ENCODE results near the gene AKR1C2. TPM values are rescaled to one million over a fixed set of nuclear protein-coding genes. Genes with fewer than 3 reads are reported as not detected.
"Not testable (repeated sequence)": the region's sequence is repeated elsewhere in the genome, so short reads cannot be mapped to it uniquely, and the experiment has no call there.

The AKR1C2 gene
- total RNA-seq, 1 donor from 2014 or later: 4.4 TPM

DNA sequence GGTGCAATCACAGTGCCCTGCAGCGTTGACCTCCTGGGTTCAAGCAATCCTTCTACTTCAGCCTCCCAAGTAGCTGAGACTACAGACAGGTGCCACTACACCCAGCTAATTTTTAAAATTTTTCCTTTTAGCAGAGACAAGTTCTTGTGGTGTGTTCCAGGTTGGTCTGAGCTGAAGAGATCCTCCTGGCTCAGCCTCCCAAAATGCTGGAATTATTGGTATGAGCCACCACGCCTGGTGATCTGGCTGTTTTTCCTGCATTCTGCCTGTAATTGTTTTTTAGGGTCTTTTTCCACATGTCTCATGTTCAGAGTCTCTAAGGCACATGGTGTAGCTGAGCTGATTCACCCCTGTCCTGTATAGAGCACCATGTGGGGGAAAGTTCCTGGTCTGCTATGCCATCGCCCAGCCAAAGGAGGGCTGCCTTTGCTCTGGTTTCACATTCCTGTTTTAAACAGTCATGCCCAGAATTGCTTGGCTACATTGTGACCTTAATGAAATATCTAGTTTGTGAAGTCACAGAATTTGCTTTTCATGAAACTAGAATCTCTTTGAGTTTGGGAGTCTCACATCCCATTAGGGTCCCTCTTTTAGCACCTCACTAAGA, 15.1 kb upstream of the AKR1C2 start:
- not testable (repeated sequence) for H3K4me3 ChIP-seq (ENCODE audit: low read depth, low read length); DNase-seq (ENCODE audit: low read depth)
- TF ChIP-seq, protein P1, sequence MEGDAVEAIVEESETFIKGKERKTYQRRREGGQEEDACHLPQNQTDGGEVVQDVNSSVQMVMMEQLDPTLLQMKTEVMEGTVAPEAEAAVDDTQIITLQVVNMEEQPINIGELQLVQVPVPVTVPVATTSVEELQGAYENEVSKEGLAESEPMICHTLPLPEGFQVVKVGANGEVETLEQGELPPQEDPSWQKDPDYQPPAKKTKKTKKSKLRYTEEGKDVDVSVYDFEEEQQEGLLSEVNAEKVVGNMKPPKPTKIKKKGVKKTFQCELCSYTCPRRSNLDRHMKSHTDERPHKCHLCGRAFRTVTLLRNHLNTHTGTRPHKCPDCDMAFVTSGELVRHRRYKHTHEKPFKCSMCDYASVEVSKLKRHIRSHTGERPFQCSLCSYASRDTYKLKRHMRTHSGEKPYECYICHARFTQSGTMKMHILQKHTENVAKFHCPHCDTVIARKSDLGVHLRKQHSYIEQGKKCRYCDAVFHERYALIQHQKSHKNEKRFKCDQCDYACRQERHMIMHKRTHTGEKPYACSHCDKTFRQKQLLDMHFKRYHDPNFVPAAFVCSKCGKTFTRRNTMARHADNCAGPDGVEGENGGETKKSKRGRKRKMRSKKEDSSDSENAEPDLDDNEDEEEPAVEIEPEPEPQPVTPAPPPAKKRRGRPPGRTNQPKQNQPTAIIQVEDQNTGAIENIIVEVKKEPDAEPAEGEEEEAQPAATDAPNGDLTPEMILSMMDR (conservative IDR thresholded peaks at IDR 0.05; ENCODE audit: low read depth, low read length): peak; percentile 55

DNA sequence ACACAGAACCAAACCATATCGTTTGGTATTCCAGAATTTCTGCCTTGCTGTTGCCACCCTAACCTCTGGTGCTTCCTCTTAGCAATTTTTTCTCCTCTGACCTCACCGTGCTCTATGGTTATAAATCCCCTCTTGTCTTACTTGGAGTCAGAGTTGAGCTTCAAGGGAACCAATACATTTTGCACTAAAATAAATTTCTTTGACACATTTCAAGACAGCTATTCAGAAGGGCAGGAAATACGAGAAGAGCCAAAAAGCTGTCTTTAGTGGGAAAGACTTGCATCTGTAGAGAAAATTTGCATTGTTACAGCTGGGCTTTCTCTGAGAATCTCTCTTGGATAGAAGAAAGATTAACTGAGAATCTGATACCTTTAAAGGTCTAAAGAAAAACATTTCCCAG, 14.5 kb upstream of the AKR1C2 start:
- TF ChIP-seq, protein P1 (conservative IDR thresholded peaks at IDR 0.05; ENCODE audit: low read depth, low read length): no peak
- H3K4me3 ChIP-seq (ENCODE audit: low read depth, low read length): no peak overlapping the region
- DNase-seq (ENCODE audit: low read depth): no peak

DNA sequence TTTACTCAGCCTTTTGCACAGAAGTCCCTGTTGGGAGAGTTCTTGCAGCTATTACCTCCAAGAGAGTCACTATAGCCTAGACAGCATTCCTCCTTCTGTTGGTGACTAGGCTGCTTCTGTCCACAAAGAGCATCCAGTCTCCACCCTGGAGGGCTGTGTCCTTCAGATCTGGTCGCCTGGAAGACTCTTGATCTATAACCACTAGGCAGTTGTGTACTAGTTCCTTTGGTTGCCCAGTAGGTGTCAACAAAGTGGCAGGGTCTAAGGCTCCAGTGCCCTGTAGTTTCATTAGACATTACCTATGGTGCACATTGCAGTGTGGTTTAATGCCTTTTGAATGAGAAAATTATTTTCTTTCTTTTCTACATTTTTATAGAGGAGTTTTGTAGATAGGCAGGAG, 11.3 kb upstream of the AKR1C2 start:
- no peak overlapping the region for H3K4me3 ChIP-seq (ENCODE audit: low read depth, low read length)
- no peak for DNase-seq (ENCODE audit: low read depth)

DNA sequence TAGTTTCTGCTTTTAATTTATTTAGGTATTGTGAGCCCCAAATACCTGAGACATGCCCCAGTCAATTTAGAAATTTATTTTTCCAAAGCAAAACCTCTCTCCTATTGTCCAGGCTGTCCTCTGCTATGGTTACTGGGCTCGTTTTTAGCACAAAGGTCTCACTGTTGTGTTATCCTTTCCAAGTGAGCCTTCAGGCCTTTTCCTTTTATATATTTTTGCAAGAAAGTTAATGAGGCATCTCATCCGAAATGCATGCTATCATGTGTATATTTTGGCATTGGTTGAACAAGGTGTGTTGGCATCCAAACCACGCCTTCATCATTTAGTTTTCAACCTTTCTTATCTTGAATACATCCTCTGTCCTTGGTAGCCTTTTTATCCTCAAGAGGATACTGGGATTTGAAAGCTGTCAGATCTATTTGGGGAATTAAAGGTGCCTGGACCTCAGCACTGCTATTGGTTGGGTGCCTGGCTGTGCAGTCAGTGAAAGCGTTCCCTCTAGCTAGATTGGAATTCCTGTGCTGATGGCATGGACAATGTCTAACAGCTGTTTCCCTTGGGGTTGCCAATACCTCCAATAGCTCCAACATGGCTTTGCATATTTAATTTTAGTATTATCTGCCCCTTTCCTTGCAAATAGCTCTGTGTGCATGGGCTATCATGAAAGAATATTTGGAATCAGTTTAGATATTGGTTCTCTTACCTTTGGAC, 10.7 kb upstream of the AKR1C2 start:
- not testable (repeated sequence) for H3K4me3 ChIP-seq (ENCODE audit: low read depth, low read length); DNase-seq (ENCODE audit: low read depth)

More for the DNA sequence above, 11.3 kb upstream of the AKR1C2 start:
- TF ChIP-seq, protein P1 (conservative IDR thresholded peaks at IDR 0.05; ENCODE audit: low read depth, low read length): peak; percentile 71

DNA sequence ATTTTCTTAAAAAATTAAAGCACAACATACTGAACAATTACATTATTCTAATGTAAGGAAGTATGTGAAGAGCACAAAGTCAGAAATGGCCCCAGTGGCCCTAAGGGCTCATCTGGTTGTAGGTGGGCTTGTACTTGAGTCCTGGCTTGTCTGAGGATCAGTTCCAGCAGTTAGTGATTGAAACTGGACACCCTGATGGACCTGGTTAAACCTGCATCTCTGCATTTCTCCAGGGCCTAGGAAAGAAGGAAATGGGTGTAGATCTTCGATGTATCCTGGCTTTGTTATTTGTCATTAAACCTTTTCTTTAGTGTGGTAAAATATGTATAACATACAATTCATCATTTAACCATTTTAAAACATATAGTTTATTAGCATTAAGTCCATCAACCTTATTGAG, 9.7 kb upstream of the AKR1C2 start:
- DNase-seq (ENCODE audit: low read depth): no peak
- H3K4me3 ChIP-seq (ENCODE audit: low read depth, low read length): no peak overlapping the region
- TF ChIP-seq, protein P1 (conservative IDR thresholded peaks at IDR 0.05; ENCODE audit: low read depth, low read length): no peak

DNA sequence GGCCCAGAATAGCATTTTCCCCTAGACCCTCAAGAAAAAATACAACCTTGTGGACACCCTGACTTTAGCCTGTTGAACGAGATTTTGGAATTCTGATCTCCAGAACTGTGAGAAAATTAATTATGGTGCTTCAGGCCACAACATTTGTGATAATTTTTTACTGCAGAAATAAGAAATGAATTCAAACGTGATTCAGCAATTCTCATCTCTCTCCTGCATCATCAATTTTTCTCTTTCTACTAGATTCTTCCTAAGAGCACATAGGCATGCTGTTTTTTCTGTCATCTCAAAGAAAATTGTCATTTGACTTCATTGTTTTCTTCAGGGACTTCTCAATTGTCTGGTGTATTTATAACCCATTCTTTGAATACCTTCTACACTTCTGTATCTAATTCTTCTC, 8.9 kb upstream of the AKR1C2 start:
- no peak overlapping the region for H3K4me3 ChIP-seq (ENCODE audit: low read depth, low read length)
- no peak for DNase-seq (ENCODE audit: low read depth)

DNA sequence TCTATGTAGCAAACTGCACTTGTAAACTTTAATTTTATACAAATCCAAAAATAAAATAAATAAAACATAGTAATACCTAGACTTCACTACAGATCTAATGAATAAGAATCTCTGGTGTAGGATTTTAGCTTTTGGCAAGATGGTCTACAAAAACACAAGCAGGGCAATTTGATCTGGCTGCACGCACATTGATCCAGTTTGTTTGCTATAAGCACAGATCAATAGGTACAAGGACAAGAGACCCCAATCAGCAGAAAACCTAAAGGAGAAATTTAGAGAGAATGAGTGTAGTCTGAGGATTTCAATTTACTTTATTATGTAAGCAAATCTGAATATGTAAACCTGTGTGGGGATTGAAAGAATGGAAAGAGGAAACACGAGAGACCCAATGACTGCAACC, 7.7 kb upstream of the AKR1C2 start:
- H3K4me3 ChIP-seq (ENCODE audit: low read depth, low read length); DNase-seq (ENCODE audit: low read depth): not testable (repeated sequence)

More for the DNA sequence above, 8.9 kb upstream of the AKR1C2 start:
- TF ChIP-seq, protein P1 (conservative IDR thresholded peaks at IDR 0.05; ENCODE audit: low read depth, low read length): no peak

DNA sequence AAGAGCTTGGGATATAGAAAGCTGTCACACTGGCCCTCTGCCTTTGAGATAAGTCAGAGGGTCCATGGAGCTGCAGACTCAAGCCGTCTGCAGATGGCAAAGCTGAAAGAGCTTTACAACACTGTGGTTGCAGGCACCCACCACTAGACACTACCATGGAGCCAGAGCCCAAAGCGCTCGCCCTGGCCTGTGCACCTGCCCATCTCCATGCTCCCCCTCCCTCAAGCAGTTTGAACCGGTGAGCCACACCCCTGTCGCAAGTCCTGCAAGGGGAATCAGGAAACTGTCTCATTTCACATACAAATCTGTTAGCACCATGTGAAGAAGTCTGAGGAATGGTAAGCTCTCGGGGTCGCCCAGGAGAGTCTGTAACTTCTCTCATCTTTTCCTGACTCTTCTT, 6.4 kb upstream of the AKR1C2 start:
- not testable (repeated sequence) for H3K4me3 ChIP-seq (ENCODE audit: low read depth, low read length); DNase-seq (ENCODE audit: low read depth)

DNA sequence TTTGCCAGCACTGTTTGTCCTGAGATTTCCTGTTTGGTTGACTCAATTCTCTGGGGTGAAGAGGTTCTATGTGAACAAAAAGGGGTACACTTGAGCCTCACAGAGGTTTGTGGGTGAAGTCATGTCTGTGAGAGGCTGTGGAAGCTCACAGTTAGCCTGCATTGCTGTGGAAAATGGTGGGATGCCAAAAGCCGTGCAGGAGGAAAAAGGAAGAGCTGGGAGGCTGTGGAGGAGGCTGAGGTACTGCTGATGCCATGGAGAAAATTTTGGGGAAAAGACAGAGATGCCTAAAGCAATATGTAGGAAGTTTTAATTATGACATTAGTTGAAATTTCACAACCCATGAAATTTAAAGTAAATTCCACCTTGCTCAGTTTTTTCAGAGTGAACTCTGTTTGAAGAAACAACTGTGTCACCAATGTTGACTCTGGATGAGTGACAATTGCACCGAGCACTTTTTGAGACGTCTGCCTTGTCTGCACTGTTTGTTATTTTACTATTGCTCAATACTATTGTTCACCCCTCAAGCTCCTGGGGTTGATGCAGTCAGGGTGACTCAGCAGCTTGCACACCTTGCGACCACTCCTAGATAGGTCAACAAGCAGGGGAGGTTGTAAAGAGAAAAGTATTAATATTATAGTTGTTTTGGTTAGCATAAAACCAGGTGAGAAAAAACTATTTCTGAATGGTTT, 5.3 kb upstream of the AKR1C2 start:
- H3K4me3 ChIP-seq (ENCODE audit: low read depth, low read length); DNase-seq (ENCODE audit: low read depth): not testable (repeated sequence)

DNA sequence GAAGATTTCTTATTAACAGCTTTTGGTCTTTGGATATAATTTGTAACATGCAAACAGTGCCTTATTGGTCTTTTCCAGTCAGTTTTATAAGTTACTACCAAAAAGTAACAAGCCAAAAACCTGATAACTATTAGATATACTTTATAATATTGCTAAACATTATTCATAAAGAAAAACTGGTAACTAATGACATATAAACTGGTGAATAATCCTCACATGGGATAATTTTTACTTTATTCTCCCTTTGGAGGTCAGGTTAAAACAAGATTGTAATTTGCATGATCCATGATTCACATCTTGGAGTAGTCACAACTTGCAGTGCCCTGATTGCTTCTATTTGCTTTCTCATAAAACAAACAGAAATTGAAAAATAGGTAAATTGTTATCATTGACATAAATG, 844 bp upstream of the AKR1C2 start:
- DNase-seq (ENCODE audit: low read depth); H3K4me3 ChIP-seq (ENCODE audit: low read depth, low read length): not testable (repeated sequence)

DNA sequence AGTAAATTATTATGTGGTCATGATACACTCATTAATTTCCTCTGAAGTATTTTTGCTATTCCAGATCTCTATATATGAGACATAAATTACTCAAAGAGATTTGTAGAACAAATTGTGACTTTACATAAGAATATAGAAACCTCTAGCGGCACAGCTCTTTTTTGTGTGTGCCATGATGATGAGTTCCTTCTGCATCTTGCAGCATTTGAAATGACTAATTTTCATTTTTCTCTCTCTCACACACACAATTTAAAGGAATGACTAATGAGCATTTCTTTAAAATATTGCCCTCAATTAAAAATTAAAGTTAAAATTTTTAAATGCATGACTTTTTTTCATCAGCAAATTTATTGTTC, 351 bp upstream of the AKR1C2 start:
- not testable (repeated sequence) for DNase-seq (ENCODE audit: low read depth); H3K4me3 ChIP-seq (ENCODE audit: low read depth, low read length)

All from epithelial cell of proximal tubule (primary cell).